Measurements from ENCODE around the gene GRIK1. TPM values are rescaled to one million over a fixed set of nuclear protein-coding genes. Genes with fewer than 3 reads are reported as not detected.

GRIK1 gene
- total and polyA plus RNA-seq, 4 donors: not detected

- intact Hi-C loops (cut with DNase I): no loop called here
- Histone ChIP-seq H3K27ac (ENCODE audit: low read depth in 1 of 2, low read length in 2 of 2) (no peak overlapping the region), H3K36me3 (ENCODE audit: control insufficient read depth in 1 of 2, insufficient read depth in 2 of 2, low read length in 1 of 2) (no peaks in the 10 kb centered on the region), H3K27me3 (ENCODE audit: control insufficient read depth in 1 of 2, insufficient read depth in 2 of 2, low read length in 1 of 2) (no peaks in the 10 kb centered on the region), H3K4me1 (ENCODE audit: control insufficient read depth in 1 of 2, insufficient read depth in 2 of 2, low read length in 2 of 2) (no peaks in the 10 kb centered on the region), H3K4me3 (ENCODE audit: low read length in 2 of 2) (no peak overlapping the region), H3K9me3 (ENCODE audit: control insufficient read depth, low read length) (no peaks in the 10 kb centered on the region)
- DNase-seq (no peak), ATAC-seq (ENCODE audit: low FRiP score) (no peak)
- WGBS, 2 donors: 81 to 86% methylated on average over 5 of the region's 5 CpGs
Measured at GRCh38 chr21:29819675-29820326, 120.0 kb downstream of the GRIK1 start.

DNA sequence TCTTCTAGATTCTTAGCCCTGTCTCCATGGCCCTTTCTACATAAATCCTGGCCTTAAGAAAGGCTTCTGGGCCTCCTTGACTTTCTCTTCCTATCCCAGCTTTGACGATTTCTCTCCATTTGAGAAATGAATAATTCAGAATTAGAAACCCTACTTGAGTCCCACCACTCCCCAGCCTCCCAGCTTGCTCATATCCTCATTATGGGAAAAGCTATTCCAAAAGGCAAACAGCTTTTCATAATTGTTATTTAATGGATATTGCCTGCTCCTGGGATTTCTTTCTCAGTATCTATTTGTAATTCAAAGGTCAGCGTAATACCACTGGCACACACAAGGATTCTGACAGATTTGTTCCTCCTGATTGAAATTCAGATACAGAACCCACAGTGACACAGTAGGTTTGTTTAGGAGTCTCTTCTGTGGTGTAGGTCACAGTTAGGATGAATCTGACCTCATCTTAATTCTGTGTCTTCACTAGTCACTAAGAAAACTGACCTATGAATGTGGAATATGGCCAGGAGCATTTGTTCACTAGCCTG is 121.3 kb downstream of the GRIK1 start:
- Histone ChIP-seq H3K27me3 (ENCODE audit: control insufficient read depth in 1 of 2, insufficient read depth in 2 of 2, low read length in 1 of 2) (no peaks in the 10 kb centered on the region), H3K4me3 (ENCODE audit: low read length in 2 of 2) (no peak overlapping the region), H3K4me1 (ENCODE audit: control insufficient read depth in 1 of 2, insufficient read depth in 2 of 2, low read length in 2 of 2) (no peaks in the 10 kb centered on the region), H3K9me3 (ENCODE audit: control insufficient read depth, low read length) (no peaks in the 10 kb centered on the region), H3K36me3 (ENCODE audit: control insufficient read depth in 1 of 2, insufficient read depth in 2 of 2, low read length in 1 of 2) (no peaks in the 10 kb centered on the region), H3K27ac (ENCODE audit: low read depth in 1 of 2, low read length in 2 of 2) (no peak overlapping the region)
- intact Hi-C loops (cut with DNase I): no loop called here
- no peak for DNase-seq
- ATAC-seq (ENCODE audit: low FRiP score): no peak
- WGBS, 2 donors: 88 to 89% methylated on average over 2 of the region's 2 CpGs

DNA sequence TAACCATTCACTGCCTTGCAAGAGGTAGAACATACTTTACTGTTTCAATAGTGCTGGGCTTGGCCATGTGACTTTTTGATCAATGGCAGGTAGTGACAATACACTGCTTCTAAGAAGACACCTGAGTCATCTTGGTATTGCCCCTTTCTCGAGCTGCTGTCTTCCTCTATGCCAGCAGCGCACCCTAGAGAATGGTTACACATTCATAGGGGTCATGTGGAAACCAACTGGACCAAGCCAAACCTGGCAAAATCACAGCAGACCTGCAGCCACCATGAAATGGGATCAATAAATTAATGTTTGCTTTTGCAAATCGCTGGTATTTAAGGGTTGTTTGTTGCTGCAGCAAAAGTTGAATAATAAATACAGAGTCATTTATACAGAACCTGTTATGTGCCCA is 122.3 kb downstream of the GRIK1 start:
- intact Hi-C loops (cut with DNase I): no loop called here
- WGBS, 2 donors: 91 to 98% methylated on average over 3 of the region's 3 CpGs

GRCh38 chr21:29812947-29813346 is 126.8 kb downstream of the GRIK1 start:
- Histone ChIP-seq H3K9me3 (ENCODE audit: control insufficient read depth, low read length) (no peaks in the 10 kb centered on the region), H3K4me1 (ENCODE audit: control insufficient read depth in 1 of 2, insufficient read depth in 2 of 2, low read length in 2 of 2) (peaks cover 0 to 1% of the 10 kb centered on the region in 2 donors), H3K36me3 (ENCODE audit: control insufficient read depth in 1 of 2, insufficient read depth in 2 of 2, low read length in 1 of 2) (no peaks in the 10 kb centered on the region), H3K4me3 (ENCODE audit: low read length in 2 of 2) (no peak overlapping the region), H3K27ac (ENCODE audit: low read depth in 1 of 2, low read length in 2 of 2) (no peak overlapping the region), H3K27me3 (ENCODE audit: control insufficient read depth in 1 of 2, insufficient read depth in 2 of 2, low read length in 1 of 2) (no peaks in the 10 kb centered on the region)
- intact Hi-C loops (cut with DNase I): no loop called here
- DNase-seq (no peak), ATAC-seq (ENCODE audit: low FRiP score) (no peak)
- 72 to 81% methylated on average over 3 of the region's 3 CpGs for WGBS, 2 donors

More for the DNA sequence above, 122.3 kb downstream of the GRIK1 start:
- Histone ChIP-seq H3K36me3 (ENCODE audit: control insufficient read depth in 1 of 2, insufficient read depth in 2 of 2, low read length in 1 of 2) (no peaks in the 10 kb centered on the region), H3K27ac (ENCODE audit: low read depth in 1 of 2, low read length in 2 of 2) (no peak overlapping the region), H3K9me3 (ENCODE audit: control insufficient read depth, low read length) (no peaks in the 10 kb centered on the region), H3K4me1 (ENCODE audit: control insufficient read depth in 1 of 2, insufficient read depth in 2 of 2, low read length in 2 of 2) (peaks cover 0 to 1% of the 10 kb centered on the region in 2 donors), H3K4me3 (ENCODE audit: low read length in 2 of 2) (no peak overlapping the region), H3K27me3 (ENCODE audit: control insufficient read depth in 1 of 2, insufficient read depth in 2 of 2, low read length in 1 of 2) (no peaks in the 10 kb centered on the region)
- ATAC-seq (ENCODE audit: low FRiP score) (no peak), DNase-seq (no peak)

DNA sequence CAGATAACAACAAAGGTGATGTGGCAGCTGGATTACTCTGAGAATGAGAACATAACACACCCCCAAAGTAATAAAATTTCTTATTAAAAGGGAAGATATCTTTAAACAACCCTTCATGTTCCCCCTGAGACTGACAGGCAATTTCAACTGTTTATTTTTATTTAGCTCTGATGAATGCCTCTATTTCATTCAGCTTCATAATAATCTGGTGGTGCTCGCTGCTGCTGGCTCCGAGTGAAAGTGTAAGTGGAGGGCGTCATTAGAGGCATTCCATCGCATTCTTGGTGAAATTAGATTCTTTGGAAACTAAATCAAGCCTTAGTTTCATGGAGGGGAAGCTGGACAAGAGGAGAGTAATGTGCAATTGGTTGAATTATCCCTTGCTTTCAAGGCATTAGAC is 128.9 kb downstream of the GRIK1 start:
- no peaks in the 10 kb centered on the region for H3K36me3 ChIP-seq (ENCODE audit: control insufficient read depth in 1 of 2, insufficient read depth in 2 of 2, low read length in 1 of 2)
- WGBS, 2 donors: 71 to 73% methylated on average over 4 of the region's 4 CpGs
- DNase-seq (no peak), ATAC-seq (ENCODE audit: low FRiP score) (no peak)
- peaks cover 0 to 1% of the 10 kb centered on the region in 2 donors for H3K4me1 ChIP-seq (ENCODE audit: control insufficient read depth in 1 of 2, insufficient read depth in 2 of 2, low read length in 2 of 2)
- intact Hi-C loops (cut with DNase I): no loop called here
- H3K9me3 ChIP-seq (ENCODE audit: control insufficient read depth, low read length): no peaks in the 10 kb centered on the region
- no peak overlapping the region for H3K27ac ChIP-seq (ENCODE audit: low read depth in 1 of 2, low read length in 2 of 2)
- H3K27me3 ChIP-seq (ENCODE audit: control insufficient read depth in 1 of 2, insufficient read depth in 2 of 2, low read length in 1 of 2): no peaks in the 10 kb centered on the region
- H3K4me3 ChIP-seq (ENCODE audit: low read length in 2 of 2): no peak overlapping the region

- WGBS, 2 donors: 8 to 16% methylated on average over 2 of the region's 2 CpGs
- Histone ChIP-seq H3K36me3 (ENCODE audit: control insufficient read depth in 1 of 2, insufficient read depth in 2 of 2, low read length in 1 of 2) (no peaks in the 10 kb centered on the region), H3K4me3 (ENCODE audit: low read length in 2 of 2) (no peak overlapping the region), H3K4me1 (ENCODE audit: control insufficient read depth in 1 of 2, insufficient read depth in 2 of 2, low read length in 2 of 2) (peaks cover 0 to 1% of the 10 kb centered on the region in 2 donors), H3K27me3 (ENCODE audit: control insufficient read depth in 1 of 2, insufficient read depth in 2 of 2, low read length in 1 of 2) (no peaks in the 10 kb centered on the region), H3K9me3 (ENCODE audit: control insufficient read depth, low read length) (no peaks in the 10 kb centered on the region), H3K27ac (ENCODE audit: low read depth in 1 of 2, low read length in 2 of 2) (no peak overlapping the region)
- DNase-seq: no peak
- intact Hi-C loops (cut with DNase I): no loop called here
- no peak for ATAC-seq (ENCODE audit: low FRiP score)
Measured at GRCh38 chr21:29808153-29808552, 131.6 kb downstream of the GRIK1 start.

GRCh38 chr21:29805105-29805504 is 134.7 kb downstream of the GRIK1 start:
- no peaks in the 10 kb centered on the region for H3K36me3 ChIP-seq (ENCODE audit: control insufficient read depth in 1 of 2, insufficient read depth in 2 of 2, low read length in 1 of 2)
- no peaks in the 10 kb centered on the region for H3K9me3 ChIP-seq (ENCODE audit: control insufficient read depth, low read length)
- H3K27me3 ChIP-seq (ENCODE audit: control insufficient read depth in 1 of 2, insufficient read depth in 2 of 2, low read length in 1 of 2): no peaks in the 10 kb centered on the region
- intact Hi-C loops (cut with DNase I): no loop called here
- DNase-seq (no peak), ATAC-seq (ENCODE audit: low FRiP score) (no peak)
- H3K4me3 ChIP-seq (ENCODE audit: low read length in 2 of 2): no peak overlapping the region
- 89 to 91% methylated on average over 1 of the region's 1 CpG for WGBS, 2 donors
- no peak overlapping the region for H3K27ac ChIP-seq (ENCODE audit: low read depth in 1 of 2, low read length in 2 of 2)
- H3K4me1 ChIP-seq (ENCODE audit: control insufficient read depth in 1 of 2, insufficient read depth in 2 of 2, low read length in 2 of 2): no peaks in the 10 kb centered on the region

- H3K36me3 ChIP-seq (ENCODE audit: control insufficient read depth in 1 of 2, insufficient read depth in 2 of 2, low read length in 1 of 2): no peaks in the 10 kb centered on the region
- intact Hi-C loops (cut with DNase I): no loop called here
- H3K9me3 ChIP-seq (ENCODE audit: control insufficient read depth, low read length): no peaks in the 10 kb centered on the region
- DNase-seq: no peak
- no peaks in the 10 kb centered on the region for H3K4me1 ChIP-seq (ENCODE audit: control insufficient read depth in 1 of 2, insufficient read depth in 2 of 2, low read length in 2 of 2)
- H3K27ac ChIP-seq (ENCODE audit: low read depth in 1 of 2, low read length in 2 of 2): no peak overlapping the region
- no peak for ATAC-seq (ENCODE audit: low FRiP score)
- no peak overlapping the region for H3K4me3 ChIP-seq (ENCODE audit: low read length in 2 of 2)
- H3K27me3 ChIP-seq (ENCODE audit: control insufficient read depth in 1 of 2, insufficient read depth in 2 of 2, low read length in 1 of 2): no peaks in the 10 kb centered on the region
- WGBS, 2 donors: 80 to 82% methylated on average over 1 of the region's 1 CpG
Measured at GRCh38 chr21:29803191-29803590, 136.6 kb downstream of the GRIK1 start.

DNA sequence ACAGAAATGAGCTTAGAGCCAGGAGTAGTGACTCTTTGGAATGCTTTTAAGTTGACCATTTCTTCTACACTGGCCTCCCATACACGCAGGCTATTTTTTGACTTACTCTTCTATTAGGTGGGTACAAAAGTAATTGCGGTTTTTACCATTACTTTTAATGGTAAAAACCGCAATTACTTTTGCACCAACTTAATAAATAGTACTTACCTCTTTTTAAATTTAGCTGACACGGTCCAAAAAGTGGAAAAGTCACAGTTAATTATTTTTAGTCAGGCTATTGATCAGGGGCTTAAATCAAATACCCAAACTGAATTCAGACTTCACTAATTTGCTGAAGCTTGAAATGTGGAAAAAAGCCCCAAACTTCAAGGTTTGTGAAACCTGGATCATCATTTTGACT is 138.7 kb downstream of the GRIK1 start:
- 94% methylated on average over 4 of the region's 4 CpGs for WGBS, 2 donors
- Histone ChIP-seq H3K36me3 (ENCODE audit: control insufficient read depth in 1 of 2, insufficient read depth in 2 of 2, low read length in 1 of 2) (no peaks in the 10 kb centered on the region), H3K27ac (ENCODE audit: low read depth in 1 of 2, low read length in 2 of 2) (no peak overlapping the region), H3K4me1 (ENCODE audit: control insufficient read depth in 1 of 2, insufficient read depth in 2 of 2, low read length in 2 of 2) (no peaks in the 10 kb centered on the region), H3K27me3 (ENCODE audit: control insufficient read depth in 1 of 2, insufficient read depth in 2 of 2, low read length in 1 of 2) (no peaks in the 10 kb centered on the region), H3K9me3 (ENCODE audit: control insufficient read depth, low read length) (no peaks in the 10 kb centered on the region), H3K4me3 (ENCODE audit: low read length in 2 of 2) (no peak overlapping the region)
- DNase-seq (no peak), ATAC-seq (ENCODE audit: low FRiP score) (no peak)
- intact Hi-C loops (cut with DNase I): no loop called here
